DND-41 (cell line): ENCODE data around the gene GAL.

ENCODE experiments used
- ATAC-seq: fragments of 200-7000 bp; cut with Tn5 transposase; 3 replicates; pipeline ENCODE4 v1.9.1; 2021; ENCODE audit warnings: low read depth; ENCODE audit not compliant: insufficient read depth
- DNase-seq: peaks from one replicate; pipeline ENCODE4 v3.0.0-alpha.2; 2020
- H2AFZ ChIP-seq: 2 replicates; pipeline ENCODE4 v1.6.0; 2012; ENCODE audit warnings: low read depth, low read length
- H3K27ac ChIP-seq: 2 replicates; pipeline ENCODE4 v1.5.1; 2012; ENCODE audit warnings: low read length, inconsistent platforms
- H3K27me3 ChIP-seq: fragments of 200-600 bp; sonication (generic); 2 replicates; pipeline ENCODE4 v1.6.0; 2012; ENCODE audit warnings: low read length, mild to moderate bottlenecking, inconsistent platforms; ENCODE audit not compliant: insufficient read depth, poor library complexity
- H3K36me3 ChIP-seq: 2 replicates; pipeline ENCODE4 v1.5.1; 2012; ENCODE audit warnings: low read length, inconsistent platforms; ENCODE audit not compliant: insufficient read depth
- H3K4me1 ChIP-seq: 2 replicates; pipeline ENCODE4 v1.5.1; 2012; ENCODE audit warnings: mild to moderate bottlenecking, low read length; ENCODE audit not compliant: insufficient read depth
- H3K4me2 ChIP-seq: 2 replicates; pipeline ENCODE4 v1.6.0; 2012; ENCODE audit warnings: mild to moderate bottlenecking, moderate library complexity, low read length, inconsistent platforms; ENCODE audit not compliant: insufficient read depth
- H3K4me3 ChIP-seq, 2 experiments: fragments of 200-600 bp in 1 of 2; shearing (Covaris generic) in 1 of 2; 2 replicates each; pipeline ENCODE4 v1.5.1; 2012 to 2016; ENCODE audit warnings: inconsistent platforms in 2 of 2, low read length in 2 of 2, mild to moderate bottlenecking in 2 of 2, low read depth in 1 of 2, moderate library complexity in 1 of 2
- H3K79me2 ChIP-seq: 2 replicates; pipeline ENCODE4 v1.6.0; 2012; ENCODE audit warnings: low read length, inconsistent platforms; ENCODE audit not compliant: insufficient read depth
- H3K9ac ChIP-seq: 2 replicates; pipeline ENCODE4 v1.6.0; 2012; ENCODE audit warnings: low read depth, mild to moderate bottlenecking, inconsistent platforms, low read length, moderate library complexity
- H3K9me3 ChIP-seq: 2 replicates; pipeline ENCODE4 v1.5.1; 2012; ENCODE audit warnings: low read length, moderate library complexity, mild to moderate bottlenecking, inconsistent platforms; ENCODE audit not compliant: insufficient read depth, severe bottlenecking
- H4K20me1 ChIP-seq: 2 replicates; pipeline ENCODE4 v1.6.0; 2012; ENCODE audit warnings: low read length; ENCODE audit not compliant: insufficient read depth
- CTCF ChIP-seq: IDR thresholded peaks from 2 replicates; pipeline ENCODE4 v1.5.1; 2012; ENCODE audit warnings: borderline replicate concordance, low read length, moderate library complexity, mild to moderate bottlenecking; ENCODE audit not compliant: poor library complexity, severe bottlenecking; ENCODE audit errors: extremely low read depth
- EZH2 ChIP-seq: IDR thresholded peaks from 3 replicates; pipeline ENCODE4 v1.6.1; 2012; ENCODE audit warnings: borderline replicate concordance, low read depth, mild to moderate bottlenecking, moderate library complexity, low read length, inconsistent platforms; ENCODE audit not compliant: severe bottlenecking

The GAL gene

GRCh38 chr11:68677432-68677831 is 6.9 kb upstream of the GAL start:
- Histone ChIP-seq H3K4me2 (no peak overlapping the region), H4K20me1 (no peaks in the 10 kb centered on the region), H3K79me2 (no peaks in the 10 kb centered on the region), H3K27me3 (peaks cover 2% of the 10 kb centered on the region), H3K9me3 (no peaks in the 10 kb centered on the region), H3K4me3 (no peak overlapping the region), H2AFZ (no peak overlapping the region), H3K36me3 (no peaks in the 10 kb centered on the region), H3K9ac (no peak overlapping the region), H3K27ac (no peak overlapping the region), H3K4me1 (no peaks in the 10 kb centered on the region)
- TF ChIP-seq CTCF (no peak), EZH2 (no peak)
- DNase-seq (no peak), ATAC-seq (no peak)

GRCh38 chr11:68678031-68678441 is 6.3 kb upstream of the GAL start:
- no peaks in the 10 kb centered on the region for H3K4me1 ChIP-seq
- no peak for DNase-seq
- no peak overlapping the region for H3K4me2 ChIP-seq

GRCh38 chr11:68680541-68681231 is 3.7 kb upstream of the GAL start:
- no peak overlapping the region for H2AFZ ChIP-seq
- peaks cover 2% of the 10 kb centered on the region for H3K27me3 ChIP-seq
- TF ChIP-seq EZH2: no peak
- TF ChIP-seq CTCF: no peak
- H3K79me2 ChIP-seq: no peaks in the 10 kb centered on the region
- H3K4me2 ChIP-seq: no peak overlapping the region
- H3K9me3 ChIP-seq: no peaks in the 10 kb centered on the region
- no peak overlapping the region for H3K9ac ChIP-seq
- no peaks in the 10 kb centered on the region for H3K36me3 ChIP-seq
- DNase-seq (no peak), ATAC-seq (no peak)
- no peak overlapping the region for H3K4me3 ChIP-seq
- H3K4me1 ChIP-seq: no peaks in the 10 kb centered on the region
- H3K27ac ChIP-seq: no peak overlapping the region
- peaks cover 3% of the 10 kb centered on the region; the same call in 1 of the 2 replicates for H4K20me1 ChIP-seq

More at GRCh38 chr11:68678031-68678441, 6.3 kb upstream of the GAL start:
- no peak overlapping the region for H2AFZ ChIP-seq
- no peak overlapping the region for H3K9ac ChIP-seq
- H4K20me1 ChIP-seq: no peaks in the 10 kb centered on the region
- no peaks in the 10 kb centered on the region for H3K79me2 ChIP-seq
- H3K9me3 ChIP-seq: no peaks in the 10 kb centered on the region
- H3K27ac ChIP-seq: no peak overlapping the region
- no peaks in the 10 kb centered on the region for H3K36me3 ChIP-seq
- no peak overlapping the region for H3K4me3 ChIP-seq
- ATAC-seq: no peak
- TF ChIP-seq CTCF (no peak), EZH2 (no peak)
- H3K27me3 ChIP-seq: peaks cover 2% of the 10 kb centered on the region
